SK-N-SH treated with all-trans-retinoic acid at 6 μM for 48 hours (cell line): ENCODE data around the gene SERINC3.

Experiments
- BACH2 ChIP-seq: fragments of 250-450 bp; sonication (Bioruptor Pico); IDR thresholded peaks from 2 replicates; pipeline ENCODE4 v1.9.0; 2021; ENCODE audit warnings: mild to moderate bottlenecking, borderline replicate concordance
- CSDC2 ChIP-seq: fragments of 250-450 bp; sonication (Bioruptor Pico); IDR thresholded peaks from 2 replicates; pipeline ENCODE4 v1.5.0; 2020; ENCODE audit warnings: mild to moderate bottlenecking, moderate library complexity
- GLIS3 ChIP-seq: fragments of 250-450 bp; sonication (Bioruptor Pico); IDR thresholded peaks from 2 replicates; pipeline ENCODE4 v1.5.0; 2020; ENCODE audit warnings: mild to moderate bottlenecking, moderate library complexity
- ISL1 ChIP-seq: fragments of 250-450 bp; sonication (Bioruptor Pico); IDR thresholded peaks from 2 replicates; pipeline ENCODE4 v2.1.2; 2022; ENCODE audit warnings: mild to moderate bottlenecking, moderate library complexity
- PPARA ChIP-seq: fragments of 250-450 bp; sonication (Bioruptor Pico); IDR thresholded peaks from 2 replicates; pipeline ENCODE4 v1.5.0; 2020; ENCODE audit warnings: mild to moderate bottlenecking, borderline replicate concordance
- RARB ChIP-seq: fragments of 250-450 bp; sonication (Bioruptor Pico); IDR thresholded peaks from 2 replicates; pipeline ENCODE4 v1.8.0; 2021; ENCODE audit warnings: mild to moderate bottlenecking, moderate library complexity
- TCF4 ChIP-seq: fragments of 250-450 bp; sonication (Bioruptor Pico); IDR thresholded peaks from 2 replicates; pipeline ENCODE4 v1.8.0; 2021; ENCODE audit warnings: mild to moderate bottlenecking, moderate library complexity, borderline replicate concordance
- ZC3H10 ChIP-seq: fragments of 250-450 bp; sonication (Bioruptor Pico); IDR thresholded peaks from 2 replicates; pipeline ENCODE4 v1.5.1; 2021; ENCODE audit warnings: mild to moderate bottlenecking, moderate library complexity
- ZFP3 ChIP-seq: fragments of 250-450 bp; sonication (Bioruptor Pico); IDR thresholded peaks from 2 replicates; pipeline ENCODE4 v1.5.0; 2020; ENCODE audit warnings: mild to moderate bottlenecking, moderate library complexity
- ZNF8 ChIP-seq: fragments of 450-650 bp; formaldehyde crosslinking; IDR thresholded peaks from 2 replicates; pipeline ENCODE4 v1.5.0; 2020; ENCODE audit warnings: mild to moderate bottlenecking, moderate library complexity
- TF ChIP-seq, protein P1 (sequence below): fragments of 250-450 bp; sonication (Bioruptor Pico); IDR thresholded peaks from 2 replicates; pipeline ENCODE4 v1.8.0; 2020; ENCODE audit warnings: mild to moderate bottlenecking, moderate library complexity, borderline replicate concordance
- TF ChIP-seq, protein P2 (sequence below): fragments of 250-450 bp; sonication (Bioruptor Pico); IDR thresholded peaks from 2 replicates; pipeline ENCODE4 v1.5.1; 2021; ENCODE audit warnings: mild to moderate bottlenecking, moderate library complexity

DNA sequence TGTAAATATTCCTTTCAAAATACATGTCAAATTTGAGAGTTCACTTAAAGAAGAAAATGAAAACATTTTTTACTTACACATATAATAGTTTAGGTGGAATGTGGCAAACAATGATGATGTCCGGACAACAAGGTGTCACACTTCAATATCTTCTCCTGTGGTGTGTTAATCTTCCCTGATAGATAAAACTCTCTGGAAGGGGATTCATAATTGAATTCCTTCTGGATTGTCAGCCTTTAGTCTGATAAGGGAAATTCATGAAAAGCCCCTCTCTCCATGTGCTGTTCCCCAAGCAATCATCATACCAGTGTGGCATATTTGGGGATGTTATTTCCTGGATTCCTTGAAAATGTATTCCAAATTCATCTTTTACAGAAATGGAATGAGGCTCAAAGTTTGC is 971 bp upstream of the SERINC3 start:
- no peak for TF ChIP-seq BACH2 (CRISPR knock-in tag)
- no peak for TF ChIP-seq RARB
- TF ChIP-seq ISL1 (CRISPR knock-in tag), result no peak
- TF ChIP-seq ZFP3, result no peak
- no peak for TF ChIP-seq TCF4 (CRISPR knock-in tag)
- TF ChIP-seq ZC3H10 (CRISPR knock-in tag), result no peak
- TF ChIP-seq ZNF8, result no peak
- TF ChIP-seq GLIS3 (CRISPR knock-in tag), result no peak
- no peak for TF ChIP-seq PPARA (CRISPR knock-in tag)
- TF ChIP-seq, protein P1, sequence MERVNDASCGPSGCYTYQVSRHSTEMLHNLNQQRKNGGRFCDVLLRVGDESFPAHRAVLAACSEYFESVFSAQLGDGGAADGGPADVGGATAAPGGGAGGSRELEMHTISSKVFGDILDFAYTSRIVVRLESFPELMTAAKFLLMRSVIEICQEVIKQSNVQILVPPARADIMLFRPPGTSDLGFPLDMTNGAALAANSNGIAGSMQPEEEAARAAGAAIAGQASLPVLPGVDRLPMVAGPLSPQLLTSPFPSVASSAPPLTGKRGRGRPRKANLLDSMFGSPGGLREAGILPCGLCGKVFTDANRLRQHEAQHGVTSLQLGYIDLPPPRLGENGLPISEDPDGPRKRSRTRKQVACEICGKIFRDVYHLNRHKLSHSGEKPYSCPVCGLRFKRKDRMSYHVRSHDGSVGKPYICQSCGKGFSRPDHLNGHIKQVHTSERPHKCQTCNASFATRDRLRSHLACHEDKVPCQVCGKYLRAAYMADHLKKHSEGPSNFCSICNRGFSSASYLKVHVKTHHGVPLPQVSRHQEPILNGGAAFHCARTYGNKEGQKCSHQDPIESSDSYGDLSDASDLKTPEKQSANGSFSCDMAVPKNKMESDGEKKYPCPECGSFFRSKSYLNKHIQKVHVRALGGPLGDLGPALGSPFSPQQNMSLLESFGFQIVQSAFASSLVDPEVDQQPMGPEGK (CRISPR knock-in tag), result no peak
- TF ChIP-seq, protein P2, sequence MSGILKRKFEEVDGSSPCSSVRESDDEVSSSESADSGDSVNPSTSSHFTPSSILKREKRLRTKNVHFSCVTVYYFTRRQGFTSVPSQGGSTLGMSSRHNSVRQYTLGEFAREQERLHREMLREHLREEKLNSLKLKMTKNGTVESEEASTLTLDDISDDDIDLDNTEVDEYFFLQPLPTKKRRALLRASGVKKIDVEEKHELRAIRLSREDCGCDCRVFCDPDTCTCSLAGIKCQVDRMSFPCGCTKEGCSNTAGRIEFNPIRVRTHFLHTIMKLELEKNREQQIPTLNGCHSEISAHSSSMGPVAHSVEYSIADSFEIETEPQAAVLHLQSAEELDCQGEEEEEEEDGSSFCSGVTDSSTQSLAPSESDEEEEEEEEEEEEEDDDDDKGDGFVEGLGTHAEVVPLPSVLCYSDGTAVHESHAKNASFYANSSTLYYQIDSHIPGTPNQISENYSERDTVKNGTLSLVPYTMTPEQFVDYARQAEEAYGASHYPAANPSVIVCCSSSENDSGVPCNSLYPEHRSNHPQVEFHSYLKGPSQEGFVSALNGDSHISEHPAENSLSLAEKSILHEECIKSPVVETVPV (CRISPR knock-in tag), result no peak
- TF ChIP-seq CSDC2, result no peak
